B cell (primary cell): ENCODE data around the gene SASH1. TPM values are rescaled to one million over a fixed set of nuclear protein-coding genes. Genes with fewer than 3 reads are reported as not detected.

Experiments
- ATAC-seq: fragments of 200-7000 bp; cut with Tn5 transposase; one replicate; pipeline ENCODE4 v1.10.0; 2021; ENCODE audit warnings: low read depth, mild to moderate bottlenecking, moderate number of reproducible peaks, moderate library complexity
- CTCF ChIA-PET: fragments of 350-600 bp; sonication (Branson Sonifier 250); formaldehyde crosslinking; loops from one replicate; lab custom pipeline; 2021; ENCODE audit warnings: antibody characterized with exemption, inconsistent platforms; lab: Charles Lee
- POLR2A ChIA-PET: fragments of 350-600 bp; sonication (Branson Sonifier 250); formaldehyde crosslinking; loops from one replicate; lab custom pipeline; 2021; ENCODE audit warnings: antibody characterized with exemption; lab: Charles Lee
- DNase-seq: peaks from one replicate; pipeline ENCODE4 v3.0.0; 2013
- H2AFZ ChIP-seq: 2 replicates; pipeline ENCODE4 v1.6.1; 2012; ENCODE audit warnings: mild to moderate bottlenecking, low read depth, low read length; ENCODE audit not compliant: insufficient read depth, poor library complexity, severe bottlenecking
- H3K27ac ChIP-seq, 2 donors: 1 replicate in 1 of 2; 2 replicates in 1 of 2; pipeline ENCODE4 v1.5.1; 2012 to 2013; ENCODE audit warnings: low read length in 2 of 2, mild to moderate bottlenecking in 2 of 2, moderate library complexity in 1 of 2
- H3K27me3 ChIP-seq, 4 experiments: fragments of 200-600 bp in 1 of 4; sonication (generic) in 1 of 4; replicated peaks in 1 of 4; 1 replicate in 2 of 4; 2 replicates in 2 of 4; pipeline versions ENCODE4 v1.6.1 to v1.7.0; 2013 to 2016; ENCODE audit warnings: low read length in 3 of 4, mild to moderate bottlenecking in 2 of 4, mixed read lengths in 1 of 4, moderate library complexity in 1 of 4; ENCODE audit not compliant: insufficient read depth in 4 of 4, control insufficient read depth in 3 of 4; ENCODE audit errors: control extremely low read depth in 1 of 4
- H3K36me3 ChIP-seq, 2 experiments: replicated peaks in 1 of 2; 1 replicate in 1 of 2; 2 replicates in 1 of 2; pipeline versions ENCODE4 v1.6.1 to v1.7.1; 2013; ENCODE audit warnings: low read length in 1 of 2; ENCODE audit not compliant: insufficient read depth in 2 of 2, control insufficient read depth in 1 of 2; ENCODE audit errors: control extremely low read depth in 1 of 2, extremely low read depth in 1 of 2
- H3K4me1 ChIP-seq, 2 donors: fragments of 200-600 bp in 1 of 2; sonication (generic) in 1 of 2; 1 replicate in 1 of 2; 2 replicates in 1 of 2; pipeline versions ENCODE4 v1.5.1 to v1.6.1; 2013 to 2017; ENCODE audit warnings: low read length in 2 of 2; ENCODE audit not compliant: control insufficient read depth in 2 of 2, insufficient read depth in 2 of 2
- H3K4me2 ChIP-seq: replicated peaks from 2 replicates; pipeline ENCODE3; 2012; ENCODE audit warnings: mild to moderate bottlenecking, low read depth, low read length; ENCODE audit not compliant: poor library complexity, severe bottlenecking
- H3K4me3 ChIP-seq, 5 experiments: fragments of 200-600 bp in 1 of 5; sonication (generic) in 1 of 5; 1 replicate in 3 of 5; 2 replicates in 2 of 5; pipeline versions ENCODE4 v1.5.1 to v1.7.0; 2011 to 2016; ENCODE audit warnings: low read length in 4 of 5, mild to moderate bottlenecking in 4 of 5, low read depth in 2 of 5, control low read depth in 1 of 5, moderate library complexity in 1 of 5; ENCODE audit not compliant: insufficient read depth in 1 of 5; ENCODE audit errors: control extremely low read depth in 1 of 5, extremely low read depth in 1 of 5
- H3K79me2 ChIP-seq: fragments of 200-600 bp; sonication (generic); one replicate; pipeline ENCODE4 v1.6.0; 2016; ENCODE audit warnings: low read length; ENCODE audit not compliant: control insufficient read depth, insufficient read depth
- H3K9ac ChIP-seq: fragments of 200-600 bp; sonication (generic); 2 replicates; pipeline ENCODE4 v1.6.1; 2017; ENCODE audit warnings: mild to moderate bottlenecking, low read length, moderate library complexity
- H3K9me3 ChIP-seq, 3 donors: one replicate each; pipeline versions ENCODE4 v1.6.1 to v1.7.1; 2013; ENCODE audit warnings: low read length in 2 of 3; ENCODE audit not compliant: control insufficient read depth in 2 of 3, insufficient read depth in 1 of 3; ENCODE audit errors: control extremely low read depth in 1 of 3
- H4K20me1 ChIP-seq: 2 replicates; pipeline ENCODE4 v1.6.0; 2012; ENCODE audit warnings: mild to moderate bottlenecking, low read length; ENCODE audit not compliant: insufficient read depth, control insufficient read depth, poor library complexity, severe bottlenecking
- H3K27ac Mint-ChIP-seq: one replicate; pipeline ENCODE4 v1.8.0; 2021; ENCODE audit warnings: mixed read lengths
- H3K27me3 Mint-ChIP-seq: one replicate; pipeline ENCODE4 v1.8.0; 2021; ENCODE audit warnings: mixed read lengths
- H3K4me1 Mint-ChIP-seq: one replicate; pipeline ENCODE4 v1.8.0; 2021; ENCODE audit warnings: mixed read lengths
- H3K4me3 Mint-ChIP-seq: one replicate; pipeline ENCODE4 v1.8.0; 2021; ENCODE audit warnings: mixed read lengths
- H3K9me3 Mint-ChIP-seq: one replicate; pipeline ENCODE4 v1.8.0; 2022; ENCODE audit warnings: mixed read lengths; ENCODE audit not compliant: insufficient read depth
- EZH2 ChIP-seq: IDR thresholded peaks from 2 replicates; pipeline ENCODE4 v1.6.1; 2012; ENCODE audit warnings: borderline replicate concordance, low read depth, mild to moderate bottlenecking, moderate library complexity, low read length; ENCODE audit not compliant: insufficient read depth, poor library complexity, severe bottlenecking
- WGBS: methylation state at CpG from one replicate; pipeline ENCODE4 v1.1.5; 2013; ENCODE audit warnings: missing lambda C conversion rate; ENCODE audit not compliant: insufficient coverage; 5-methylcytosine and 5-hydroxymethylcytosine counted together
- intact Hi-C: fragments of 100-400 bp; cut with micrococcal nuclease; formaldehyde crosslinking; loops from one replicate; pipeline ENCODE4 v1.10.0; 2022
- polyA plus RNA-seq: library from polyadenylated mRNA; depleted of rRNA; stranded (reverse); fragments of >200 nt; gene quantifications from 2 replicates; pipeline ENCODE4 v1.2.3, GENCODE V29; 2012
- total RNA-seq, 2 donors: library from RNA; stranded (reverse); fragments of 120-200 nt in 1 of 2; gene quantifications; 1 replicate in 1 of 2; 2 replicates in 1 of 2; pipeline versions ENCODE4 v1.2.3 to v1.2.4, GENCODE V29; 2013 to 2022
- TF ChIP-seq, protein P1 (sequence below): fragments of 200-600 bp; IDR thresholded peaks from one replicate; pipeline ENCODE4 v1.8.0; 2022; ENCODE audit warnings: antibody characterized with exemption, mild to moderate bottlenecking

Gene SASH1
- total and polyA plus RNA-seq, 2 donors (not counting 1 experiment from before 2014, with no cell fraction given): 0.01 to 0.07 TPM

DNA sequence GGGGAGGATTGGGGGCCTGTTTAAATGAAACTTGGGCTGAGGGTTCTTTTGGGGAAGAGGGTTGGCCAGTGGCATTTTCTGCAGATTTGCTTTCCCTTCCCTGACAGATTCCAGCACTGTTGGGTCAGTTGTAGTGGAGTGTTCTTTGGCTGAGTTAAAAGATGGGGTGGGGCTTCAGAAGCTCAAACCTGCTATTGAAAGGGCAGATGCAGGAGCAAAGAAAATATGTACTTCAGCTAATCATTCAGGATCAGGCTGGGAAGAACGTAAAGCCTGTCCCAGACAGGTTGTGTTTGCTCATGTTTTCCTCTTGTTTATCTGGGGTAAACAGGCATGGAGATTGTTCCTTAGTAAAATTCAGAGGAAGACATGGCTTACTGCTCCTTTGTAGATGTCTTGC, 2.5 kb downstream of the SASH1 start:
- Histone ChIP-seq H3K4me1 (peaks cover 6 to 9% of the 10 kb centered on the region in 2 donors), H3K9me3 (peaks cover 0 to 4% (median 0%) of the 10 kb centered on the region in 3 donors), H4K20me1 (no peaks in the 10 kb centered on the region), H3K4me2 (no peak overlapping the region), H3K36me3 (no peaks in the 10 kb centered on the region), H3K27me3 (peaks cover 0 to 30% (median 16%) of the 10 kb centered on the region in 4 experiments), H2AFZ (no peak overlapping the region), H3K9ac (no peak overlapping the region), H3K27ac (no peak overlapping the region), H3K79me2 (no peaks in the 10 kb centered on the region), H3K4me3 (no peak overlapping the region)
- no peak for DNase-seq
- POLR2A ChIA-PET: no interaction called here
- H3K9me3 Mint-ChIP-seq: no peaks in the 10 kb centered on the region
- 70% methylated on average over 1 of the region's 1 CpG for WGBS
- no peak overlapping the region for H3K27ac Mint-ChIP-seq
- no peak for TF ChIP-seq EZH2
- TF ChIP-seq, protein P1, sequence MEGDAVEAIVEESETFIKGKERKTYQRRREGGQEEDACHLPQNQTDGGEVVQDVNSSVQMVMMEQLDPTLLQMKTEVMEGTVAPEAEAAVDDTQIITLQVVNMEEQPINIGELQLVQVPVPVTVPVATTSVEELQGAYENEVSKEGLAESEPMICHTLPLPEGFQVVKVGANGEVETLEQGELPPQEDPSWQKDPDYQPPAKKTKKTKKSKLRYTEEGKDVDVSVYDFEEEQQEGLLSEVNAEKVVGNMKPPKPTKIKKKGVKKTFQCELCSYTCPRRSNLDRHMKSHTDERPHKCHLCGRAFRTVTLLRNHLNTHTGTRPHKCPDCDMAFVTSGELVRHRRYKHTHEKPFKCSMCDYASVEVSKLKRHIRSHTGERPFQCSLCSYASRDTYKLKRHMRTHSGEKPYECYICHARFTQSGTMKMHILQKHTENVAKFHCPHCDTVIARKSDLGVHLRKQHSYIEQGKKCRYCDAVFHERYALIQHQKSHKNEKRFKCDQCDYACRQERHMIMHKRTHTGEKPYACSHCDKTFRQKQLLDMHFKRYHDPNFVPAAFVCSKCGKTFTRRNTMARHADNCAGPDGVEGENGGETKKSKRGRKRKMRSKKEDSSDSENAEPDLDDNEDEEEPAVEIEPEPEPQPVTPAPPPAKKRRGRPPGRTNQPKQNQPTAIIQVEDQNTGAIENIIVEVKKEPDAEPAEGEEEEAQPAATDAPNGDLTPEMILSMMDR: no peak
- peaks cover 11% of the 10 kb centered on the region for H3K4me1 Mint-ChIP-seq
- ATAC-seq: no peak
- CTCF ChIA-PET: no interaction called here
- intact Hi-C loops: no loop called here
- peaks cover 53% of the 10 kb centered on the region for H3K27me3 Mint-ChIP-seq
- no peak overlapping the region for H3K4me3 Mint-ChIP-seq

DNA sequence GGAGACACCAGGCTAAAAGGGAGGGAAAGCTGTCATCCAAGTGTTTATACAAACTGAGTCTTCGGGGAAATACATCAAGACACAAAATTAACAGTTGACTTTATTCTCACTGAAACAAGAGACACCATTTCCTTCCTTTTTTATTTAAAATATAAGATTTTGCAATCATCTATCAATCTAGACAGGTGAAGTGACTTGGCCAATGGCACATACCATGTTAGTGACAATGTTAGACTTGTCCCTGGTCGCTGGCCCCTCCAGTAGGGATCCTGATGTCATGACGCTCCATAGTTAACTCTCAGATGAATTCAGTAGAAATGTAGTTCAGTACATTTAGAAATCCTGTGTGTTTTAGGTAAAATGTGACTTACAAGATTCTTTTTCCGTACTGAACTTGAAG, 2.9 kb downstream of the SASH1 start:
- Histone ChIP-seq H3K27ac (no peak overlapping the region), H3K4me3 (no peak overlapping the region), H3K36me3 (no peaks in the 10 kb centered on the region), H3K9ac (no peak overlapping the region), H3K9me3 (peaks cover 0 to 4% (median 0%) of the 10 kb centered on the region in 3 donors), H3K4me2 (no peak overlapping the region), H4K20me1 (no peaks in the 10 kb centered on the region), H3K4me1 (peaks cover 6 to 9% of the 10 kb centered on the region in 2 donors), H3K27me3 (peaks cover 0 to 30% (median 16%) of the 10 kb centered on the region in 4 experiments), H3K79me2 (no peaks in the 10 kb centered on the region), H2AFZ (no peak overlapping the region)
- Mint-ChIP-seq H3K4me3 (no peak overlapping the region), H3K27ac (no peak overlapping the region), H3K27me3 (peaks cover 53% of the 10 kb centered on the region), H3K4me1 (peaks cover 11% of the 10 kb centered on the region), H3K9me3 (no peaks in the 10 kb centered on the region)
- TF ChIP-seq, protein P1: no peak
- no peak for TF ChIP-seq EZH2
- ATAC-seq: no peak
- WGBS: 85% methylated on average over 2 of the region's 4 CpGs
- ChIA-PET CTCF (no interaction called here), POLR2A (no interaction called here)
- intact Hi-C loops: no loop called here
- no peak for DNase-seq
